ENCODE data around the gene SREK1. TPM values are rescaled to one million over a fixed set of nuclear protein-coding genes. Genes with fewer than 3 reads are reported as not detected.
"Not testable (repeated sequence)": the region's sequence is repeated elsewhere in the genome, so short reads cannot be mapped to it uniquely, and the experiment has no call there.

SREK1 gene
- total RNA-seq, 1 experiment from 2014 or later: 21.2 TPM

DNA sequence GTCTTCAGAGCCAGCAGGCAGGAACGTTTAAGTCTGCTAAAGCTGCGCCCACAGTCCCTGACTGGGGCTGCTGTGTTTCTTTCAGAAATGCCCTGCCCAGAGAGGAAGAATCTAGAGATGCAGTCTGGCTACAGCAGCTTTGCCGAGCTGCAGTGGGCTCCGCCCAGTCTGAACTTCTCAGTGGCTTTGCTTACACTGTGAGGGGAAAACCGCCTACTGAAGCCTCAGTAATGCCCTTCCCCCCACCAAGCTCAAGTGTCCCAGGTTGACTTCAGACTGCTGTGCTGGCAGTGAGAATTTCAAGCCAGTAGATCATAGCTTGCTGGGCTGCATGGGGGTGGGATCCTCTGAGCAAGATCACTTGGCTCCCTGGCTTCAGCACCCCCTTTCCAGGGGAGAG, 78.4 kb downstream of the SREK1 start:
- DNase-seq (ENCODE audit: low spot score): no peak

DNA sequence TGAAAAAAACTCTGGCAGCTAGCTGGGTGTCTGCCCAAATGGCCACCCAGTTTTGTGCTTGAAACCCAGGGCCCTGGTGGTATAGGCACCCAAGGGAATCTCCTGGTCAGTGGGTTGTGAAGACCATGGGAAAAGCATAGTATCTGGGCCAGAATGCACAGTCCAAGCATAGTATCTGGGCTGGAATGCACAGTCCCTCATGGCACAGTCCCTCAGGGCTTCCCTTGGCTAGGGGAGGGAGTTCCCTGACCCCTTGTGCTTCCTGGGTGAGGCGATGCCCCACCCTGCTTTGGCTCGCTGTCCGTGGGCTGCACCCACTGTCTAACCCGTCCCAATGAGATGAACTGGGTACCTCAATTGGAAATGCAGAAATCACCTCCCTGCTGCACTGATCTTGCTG, 78.8 kb downstream of the SREK1 start:
- not testable (repeated sequence) for DNase-seq (ENCODE audit: low spot score)

DNA sequence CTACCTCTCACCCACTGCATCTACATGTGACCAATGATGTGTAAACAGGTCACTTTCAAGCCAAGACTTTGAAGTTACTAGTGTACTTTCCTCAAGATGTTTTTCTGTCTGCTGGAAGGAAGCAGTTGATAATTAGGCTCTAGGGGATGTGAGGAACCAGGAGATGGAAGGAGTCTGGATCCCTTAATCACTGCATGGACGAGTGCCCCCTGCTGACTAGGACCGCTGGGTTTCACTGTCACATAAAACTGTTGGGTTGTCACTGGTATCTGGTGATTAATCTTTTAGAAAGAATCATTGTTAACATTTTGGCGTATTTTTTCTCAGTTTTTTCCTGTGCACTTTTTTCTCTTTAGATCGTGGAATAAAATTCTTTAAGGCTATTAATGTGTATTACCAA, 79.5 kb downstream of the SREK1 start:
- no peak for DNase-seq (ENCODE audit: low spot score)

DNA sequence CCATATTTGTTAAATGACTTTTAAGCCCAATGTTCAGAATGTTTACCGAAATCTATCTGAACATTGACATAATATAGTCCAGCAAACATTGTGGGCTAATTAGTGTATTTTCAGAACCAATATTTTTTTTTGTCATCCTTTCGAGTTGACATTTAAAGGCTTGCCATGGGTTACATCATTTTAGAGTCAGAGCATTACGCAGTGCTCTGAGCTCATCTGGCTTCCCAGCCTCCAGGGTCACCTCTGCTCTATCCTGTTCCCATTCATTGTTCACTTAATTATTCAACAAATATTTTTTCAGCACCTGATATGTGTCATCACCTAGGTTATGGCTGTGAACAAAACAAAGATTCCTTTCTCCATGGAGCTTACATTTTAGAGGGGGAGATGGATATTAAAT, 80.2 kb downstream of the SREK1 start:
- no peak for DNase-seq (ENCODE audit: low spot score)

DNA sequence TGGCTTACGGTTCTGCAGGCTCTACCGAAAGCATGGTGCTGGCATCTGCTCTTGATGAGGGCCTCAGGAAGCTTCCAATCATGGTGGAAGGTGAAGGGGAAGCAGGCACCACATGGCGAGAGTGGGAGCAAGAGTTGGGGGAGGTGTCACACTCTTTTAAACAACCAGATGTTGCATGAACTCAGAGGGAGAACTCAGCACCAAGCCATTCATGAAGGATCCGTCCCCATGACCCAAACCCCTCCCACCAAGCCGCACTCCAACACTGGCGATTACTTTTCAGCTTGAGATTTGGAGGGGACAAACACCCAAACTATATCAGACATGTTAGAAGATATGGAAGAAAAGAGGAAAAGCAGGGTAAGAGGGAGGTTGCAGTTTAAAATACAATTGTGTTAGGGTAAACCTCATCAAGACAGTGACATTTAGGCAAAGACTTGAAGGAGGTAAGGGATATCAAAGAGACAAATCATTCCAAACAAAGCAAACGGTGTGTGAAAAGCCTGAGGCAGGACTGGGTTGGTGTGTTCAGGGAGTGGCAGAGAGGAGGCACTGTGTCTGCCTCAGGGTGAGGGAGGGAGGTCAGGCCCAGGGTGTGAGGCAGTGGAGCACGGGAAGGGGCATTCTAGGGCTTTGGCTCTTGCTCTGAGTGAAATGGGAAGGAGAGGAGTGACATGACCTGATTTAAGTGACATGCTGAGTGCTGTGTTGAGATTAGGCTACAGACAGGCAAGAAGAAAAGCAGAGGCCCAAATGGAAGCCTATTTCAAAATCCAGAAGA, 80.9 kb downstream of the SREK1 start:
- DNase-seq (ENCODE audit: low spot score): no peak

DNA sequence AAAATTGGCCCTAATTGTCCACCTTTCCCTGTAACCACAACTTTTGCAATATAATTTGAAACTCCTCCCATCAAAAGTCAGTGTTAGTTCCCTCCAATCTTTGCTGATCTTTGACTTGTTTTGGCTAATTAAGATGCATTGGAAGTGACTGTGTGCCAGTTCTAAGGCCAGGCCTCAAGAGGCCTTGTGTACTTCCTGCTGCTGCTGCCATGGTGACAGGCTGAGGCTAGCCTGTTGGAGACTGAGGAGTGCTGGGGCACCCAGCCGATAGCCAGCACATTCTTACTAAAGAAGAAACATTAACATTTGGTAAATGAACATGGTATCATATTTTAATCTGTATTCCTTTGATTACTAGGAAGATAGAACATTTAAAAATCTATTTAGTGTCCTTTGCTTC, 86.5 kb downstream of the SREK1 start:
- no peak for DNase-seq (ENCODE audit: low spot score)

GRCh38 chr5:66231508-66231907, 87.4 kb downstream of the SREK1 start:
- no peak for DNase-seq (ENCODE audit: low spot score)

DNA sequence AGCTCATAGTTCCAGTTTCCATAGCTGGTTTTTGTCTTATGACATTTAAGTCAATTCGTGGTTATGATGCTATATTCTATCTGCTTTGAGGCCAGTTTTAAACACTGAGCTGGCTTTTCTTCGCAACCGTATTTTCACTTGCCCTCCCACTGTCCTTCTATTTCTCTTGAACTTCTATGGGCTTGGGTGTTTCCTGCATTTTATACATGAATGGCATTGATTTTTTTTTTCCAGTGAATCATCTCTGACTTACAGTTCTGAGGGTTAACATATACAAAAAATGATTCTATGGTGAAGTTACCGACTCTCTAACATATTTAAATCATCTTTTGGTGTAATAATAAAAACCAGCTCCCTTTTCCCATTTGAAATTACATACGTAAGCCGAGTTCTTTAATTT, 88.2 kb downstream of the SREK1 start:
- no peak for DNase-seq (ENCODE audit: low spot score)

DNA sequence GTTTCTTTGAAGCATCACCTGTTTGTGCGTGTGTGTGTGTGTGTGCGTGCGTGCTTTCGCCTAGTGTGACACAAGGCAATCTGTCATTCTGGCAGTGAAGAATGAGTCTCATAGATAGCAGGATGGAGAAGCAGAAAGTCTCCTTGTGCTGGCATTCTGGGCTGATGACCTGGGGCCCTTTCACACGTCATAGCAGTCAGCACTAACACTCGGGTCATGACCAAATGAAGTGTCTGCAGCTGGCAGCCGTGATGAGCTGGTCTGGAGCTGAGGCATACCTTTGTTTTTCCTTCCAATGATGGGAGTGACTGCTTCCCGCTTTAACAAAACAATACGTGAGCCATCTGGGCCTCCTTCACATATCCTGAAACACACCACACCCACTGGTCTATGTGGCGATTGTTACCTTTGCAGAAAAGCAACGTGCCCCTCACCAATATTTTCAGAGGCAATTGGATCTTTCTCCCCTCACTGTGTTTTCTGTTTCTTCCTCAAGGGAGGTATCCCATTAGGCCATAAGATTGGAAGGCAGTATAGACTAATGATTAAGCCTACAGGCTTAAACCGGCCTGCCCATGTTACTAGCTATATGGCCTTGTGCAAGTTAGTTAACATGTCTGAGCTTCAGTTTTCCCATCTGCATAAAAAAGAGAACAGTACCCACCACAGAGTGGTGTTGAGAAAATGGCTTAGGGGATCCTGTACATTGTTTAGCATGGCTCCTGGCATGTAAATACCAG, 88.8 kb downstream of the SREK1 start:
- no peak for DNase-seq (ENCODE audit: low spot score)

Other genes starting within 250 kb of the SREK1 start
- gene ERBIN, start 217.7 kb upstream of the SREK1 start, total RNA-seq (2014; rRNA removed; shearing (Covaris generic)): 30.8 and 33.9 TPM in 2 replicates

Data from H4 (cell line).